Skeletal muscle satellite cell (primary cell): ENCODE results near the gene STAMBPL1.

Source experiments
- H3K27me3 ChIP-seq: 2 replicates; pipeline ENCODE4 v1.7.0; 2013; ENCODE audit warnings: low read length; ENCODE audit not compliant: control insufficient read depth, insufficient read depth
- H3K36me3 ChIP-seq: 2 replicates; pipeline ENCODE4 v1.7.0; 2013; ENCODE audit warnings: mild to moderate bottlenecking, control low read depth, low read length; ENCODE audit not compliant: insufficient read depth
- H3K4me1 ChIP-seq: 2 replicates; pipeline ENCODE4 v1.7.0; 2013; ENCODE audit warnings: low read length; ENCODE audit not compliant: control insufficient read depth, insufficient read depth
- H3K4me2 ChIP-seq: 2 replicates; pipeline ENCODE4 v1.7.0; 2013; ENCODE audit warnings: mild to moderate bottlenecking, low read length
- H3K4me3 ChIP-seq: 2 replicates; pipeline ENCODE4 v1.7.0; 2013; ENCODE audit warnings: low read length
- H3K9ac ChIP-seq: 2 replicates; pipeline ENCODE4 v1.7.0; 2013; ENCODE audit warnings: mild to moderate bottlenecking, low read depth, low read length, moderate library complexity
- H3K9me3 ChIP-seq: replicated peaks from 2 replicates; pipeline ENCODE4 v1.7.0; 2013; ENCODE audit warnings: mild to moderate bottlenecking, control low read depth, low read length

The STAMBPL1 gene

GRCh38 chr10:88958721-88959120 lies 78.7 kb downstream of the STAMBPL1 start:
- Histone ChIP-seq H3K4me3 (no peak overlapping the region), H3K9me3 (no peaks in the 10 kb centered on the region), H3K4me1 (peaks cover 5% of the 10 kb centered on the region), H3K27me3 (no peaks in the 10 kb centered on the region), H3K36me3 (no peaks in the 10 kb centered on the region), H3K4me2 (no peak overlapping the region), H3K9ac (no peak overlapping the region)

- no peaks in the 10 kb centered on the region for H3K9me3 ChIP-seq
- no peaks in the 10 kb centered on the region for H3K27me3 ChIP-seq
- no peak overlapping the region for H3K4me3 ChIP-seq
- peaks cover 5% of the 10 kb centered on the region for H3K4me1 ChIP-seq
- no peak overlapping the region for H3K4me2 ChIP-seq
- no peak overlapping the region for H3K9ac ChIP-seq
- no peaks in the 10 kb centered on the region for H3K36me3 ChIP-seq
Measured at GRCh38 chr10:88960802-88961201, 80.8 kb downstream of the STAMBPL1 start.

GRCh38 chr10:88961266-88961665 lies 81.2 kb downstream of the STAMBPL1 start:
- no peak overlapping the region for H3K4me3 ChIP-seq
- no peaks in the 10 kb centered on the region for H3K27me3 ChIP-seq
- H3K36me3 ChIP-seq = no peaks in the 10 kb centered on the region
- H3K9me3 ChIP-seq = no peaks in the 10 kb centered on the region
- no peak overlapping the region for H3K9ac ChIP-seq
- H3K4me1 ChIP-seq = peaks cover 5% of the 10 kb centered on the region
- H3K4me2 ChIP-seq = no peak overlapping the region

- Histone ChIP-seq H3K36me3 (no peaks in the 10 kb centered on the region), H3K4me1 (peaks cover 5% of the 10 kb centered on the region), H3K4me3 (no peak overlapping the region), H3K27me3 (no peaks in the 10 kb centered on the region), H3K4me2 (no peak overlapping the region), H3K9ac (no peak overlapping the region), H3K9me3 (no peaks in the 10 kb centered on the region)
Measured at GRCh38 chr10:88962336-88962735, 82.3 kb downstream of the STAMBPL1 start.

GRCh38 chr10:88963318-88963717 lies 83.3 kb downstream of the STAMBPL1 start:
- no peak overlapping the region for H3K4me3 ChIP-seq
- no peak overlapping the region for H3K9ac ChIP-seq
- no peaks in the 10 kb centered on the region for H3K27me3 ChIP-seq
- H3K9me3 ChIP-seq = no peaks in the 10 kb centered on the region
- peaks cover 5% of the 10 kb centered on the region for H3K4me1 ChIP-seq
- no peaks in the 10 kb centered on the region for H3K36me3 ChIP-seq
- H3K4me2 ChIP-seq = no peak overlapping the region

GRCh38 chr10:88964360-88964759 lies 84.3 kb downstream of the STAMBPL1 start:
- H3K4me1 ChIP-seq = no peaks in the 10 kb centered on the region
- H3K36me3 ChIP-seq = no peaks in the 10 kb centered on the region
- no peaks in the 10 kb centered on the region for H3K27me3 ChIP-seq
- no peak overlapping the region for H3K9ac ChIP-seq
- H3K9me3 ChIP-seq = no peaks in the 10 kb centered on the region
- H3K4me3 ChIP-seq = no peak overlapping the region
- no peak overlapping the region for H3K4me2 ChIP-seq

GRCh38 chr10:88964869-88965415 lies 84.9 kb downstream of the STAMBPL1 start:
- H3K9ac ChIP-seq = no peak overlapping the region
- no peaks in the 10 kb centered on the region for H3K36me3 ChIP-seq
- no peaks in the 10 kb centered on the region for H3K4me1 ChIP-seq
- H3K9me3 ChIP-seq = no peaks in the 10 kb centered on the region
- H3K27me3 ChIP-seq = no peaks in the 10 kb centered on the region
- H3K4me2 ChIP-seq = no peak overlapping the region
- no peak overlapping the region for H3K4me3 ChIP-seq

- Histone ChIP-seq H3K27me3 (no peaks in the 10 kb centered on the region), H3K4me3 (no peak overlapping the region), H3K9ac (no peak overlapping the region), H3K4me2 (no peak overlapping the region), H3K9me3 (no peaks in the 10 kb centered on the region), H3K36me3 (no peaks in the 10 kb centered on the region), H3K4me1 (peaks cover under 1% of the 10 kb centered on the region)
Measured at GRCh38 chr10:88966797-88967196, 86.8 kb downstream of the STAMBPL1 start.

- H3K9ac ChIP-seq = no peak overlapping the region
- no peak overlapping the region for H3K4me3 ChIP-seq
- no peaks in the 10 kb centered on the region for H3K9me3 ChIP-seq
- H3K36me3 ChIP-seq = no peaks in the 10 kb centered on the region
- peak overlapping the region; percentile 21 for H3K4me2 ChIP-seq
- H3K4me1 ChIP-seq = peaks cover 5% of the 10 kb centered on the region
- H3K27me3 ChIP-seq = no peaks in the 10 kb centered on the region
Measured at GRCh38 chr10:88968391-88968790, 88.3 kb downstream of the STAMBPL1 start.

- no peak overlapping the region for H3K4me2 ChIP-seq
- H3K9me3 ChIP-seq = no peaks in the 10 kb centered on the region
- no peaks in the 10 kb centered on the region for H3K27me3 ChIP-seq
- no peak overlapping the region for H3K4me3 ChIP-seq
- H3K4me1 ChIP-seq = peaks cover 24% of the 10 kb centered on the region
- no peaks in the 10 kb centered on the region for H3K36me3 ChIP-seq
- H3K9ac ChIP-seq = no peak overlapping the region
Measured at GRCh38 chr10:88971221-88972061, 91.4 kb downstream of the STAMBPL1 start.
